ENCODE measurements around the gene ADGRL1.
"Not testable (repeated sequence)": the region's sequence is repeated elsewhere in the genome, so short reads cannot be mapped to it uniquely, and the experiment has no call there.

GRCh38 chr19:14196105-14196504, 9.9 kb downstream of the ADGRL1 start:
- peak; percentile 50 to 72 (median 62) for TF ChIP-seq CTCF (IDR thresholded peaks at IDR 0.05)
- TF ChIP-seq POLR2A (IDR thresholded peaks at IDR 0.05), result not testable (repeated sequence)

Data from uterus (tissue), 2 donors.